D721Med (cell line): ENCODE data around the gene MAP2.

Source experiments
- DNase-seq: peaks from one replicate; pipeline ENCODE4 v3.0.0; 2011; ENCODE audit warnings: low spot score; ENCODE audit not compliant: insufficient read length
- FAIRE-seq: peaks from 2 replicates; lab custom pipeline; 2011; peaks lifted over from hg19 to GRCh38; lab: Jason Lieb, UNC
- TF ChIP-seq, protein P1 (sequence below): IDR thresholded peaks from 2 replicates; pipeline ENCODE4 v1.5.1; 2012; ENCODE audit warnings: mild to moderate bottlenecking, control low read depth; ENCODE audit not compliant: insufficient read depth; ENCODE audit errors: missing control alignments

MAP2 gene

GRCh38 chr2:209526561-209526960, 102.7 kb downstream of the MAP2 start:
- FAIRE-seq: no peak
- no peak for DNase-seq
- TF ChIP-seq, protein P1, sequence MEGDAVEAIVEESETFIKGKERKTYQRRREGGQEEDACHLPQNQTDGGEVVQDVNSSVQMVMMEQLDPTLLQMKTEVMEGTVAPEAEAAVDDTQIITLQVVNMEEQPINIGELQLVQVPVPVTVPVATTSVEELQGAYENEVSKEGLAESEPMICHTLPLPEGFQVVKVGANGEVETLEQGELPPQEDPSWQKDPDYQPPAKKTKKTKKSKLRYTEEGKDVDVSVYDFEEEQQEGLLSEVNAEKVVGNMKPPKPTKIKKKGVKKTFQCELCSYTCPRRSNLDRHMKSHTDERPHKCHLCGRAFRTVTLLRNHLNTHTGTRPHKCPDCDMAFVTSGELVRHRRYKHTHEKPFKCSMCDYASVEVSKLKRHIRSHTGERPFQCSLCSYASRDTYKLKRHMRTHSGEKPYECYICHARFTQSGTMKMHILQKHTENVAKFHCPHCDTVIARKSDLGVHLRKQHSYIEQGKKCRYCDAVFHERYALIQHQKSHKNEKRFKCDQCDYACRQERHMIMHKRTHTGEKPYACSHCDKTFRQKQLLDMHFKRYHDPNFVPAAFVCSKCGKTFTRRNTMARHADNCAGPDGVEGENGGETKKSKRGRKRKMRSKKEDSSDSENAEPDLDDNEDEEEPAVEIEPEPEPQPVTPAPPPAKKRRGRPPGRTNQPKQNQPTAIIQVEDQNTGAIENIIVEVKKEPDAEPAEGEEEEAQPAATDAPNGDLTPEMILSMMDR: no peak

- DNase-seq (no peak), FAIRE-seq (peak; percentile 77)
- TF ChIP-seq, protein P1: no peak
Observed at GRCh38 chr2:209529579-209529978, 105.7 kb downstream of the MAP2 start.

DNA sequence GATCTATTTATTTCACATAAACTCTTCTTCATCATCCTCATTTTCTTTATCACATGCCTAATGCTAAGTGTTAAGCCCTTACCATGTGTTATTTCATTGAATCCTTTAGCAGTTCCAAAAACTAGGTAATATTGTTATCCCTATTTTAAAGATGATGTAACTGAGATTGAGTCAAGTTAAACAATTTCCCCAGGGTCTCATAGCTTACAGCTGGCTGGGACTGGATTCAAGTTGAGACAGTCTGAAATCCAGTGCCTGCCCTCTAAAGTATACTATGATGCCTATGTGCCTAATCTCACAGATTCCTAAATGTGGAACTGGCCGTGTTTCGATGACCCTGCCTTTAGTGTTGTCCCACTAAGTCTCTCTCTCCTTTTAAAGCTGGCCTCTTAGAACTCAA, 108.5 kb downstream of the MAP2 start:
- DNase-seq: no peak
- FAIRE-seq: no peak
- TF ChIP-seq, protein P1: no peak

DNA sequence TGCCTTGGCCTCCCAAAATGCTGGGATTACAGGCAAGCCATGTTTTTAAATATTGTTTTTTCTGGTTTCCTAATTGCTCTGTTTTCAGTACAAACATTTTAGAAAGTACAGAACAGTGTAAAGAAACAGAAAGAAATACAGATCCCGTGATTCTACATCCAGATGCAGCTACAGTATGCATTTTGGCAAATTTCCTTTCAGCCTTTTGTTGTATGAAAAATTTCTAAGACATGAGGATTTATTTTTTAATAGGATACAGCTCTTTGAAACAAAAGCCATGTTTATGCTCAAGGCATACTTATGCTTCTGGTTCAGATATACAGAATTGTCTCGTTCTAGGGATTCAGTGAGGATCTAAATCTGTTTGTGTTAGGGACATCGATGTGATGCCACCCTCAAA, 109.5 kb downstream of the MAP2 start:
- TF ChIP-seq, protein P1: no peak
- no peak for DNase-seq
- FAIRE-seq: no peak

- DNase-seq (no peak), FAIRE-seq (no peak)
- TF ChIP-seq, protein P1: no peak
Observed at GRCh38 chr2:209534228-209534627, 110.4 kb downstream of the MAP2 start.

- TF ChIP-seq, protein P1: no peak
- FAIRE-seq: no peak
- no peak for DNase-seq
Observed at GRCh38 chr2:209536363-209536762, 112.5 kb downstream of the MAP2 start.

DNA sequence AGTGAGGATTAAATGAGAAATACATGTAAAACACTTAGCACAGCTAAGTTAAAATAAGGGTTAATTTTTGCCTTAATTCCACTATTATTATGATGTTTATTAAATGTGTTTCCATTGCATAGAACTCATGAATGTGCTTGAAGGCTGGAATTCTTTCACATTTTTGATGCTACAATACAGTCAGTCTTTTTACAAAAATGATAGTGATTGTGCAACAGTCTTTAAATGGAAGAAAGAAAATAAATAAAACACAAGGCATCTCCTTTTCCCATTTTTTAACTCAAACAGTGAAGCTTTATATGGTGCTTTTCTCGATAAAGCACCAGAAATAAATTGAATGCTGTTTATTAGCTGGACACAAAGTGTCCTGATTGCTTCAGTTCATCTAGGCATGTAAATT, 123.9 kb downstream of the MAP2 start:
- DNase-seq (no peak), FAIRE-seq (no peak)
- TF ChIP-seq, protein P1: no peak
